GM10248 (cell line): ENCODE results near the gene EXOG.

Experiments
- CTCF ChIA-PET: fragments of 300-600 bp; sonication (Branson Sonifier 250); formaldehyde crosslinking; extraction: SDS; loops from one replicate; lab custom pipeline; 2021; ENCODE audit warnings: antibody characterized with exemption; lab: Yijun Ruan, JAX
- POLR2A ChIA-PET: fragments of 350-650 bp; sonication (Branson Sonifier 250); formaldehyde crosslinking; extraction: SDS; loops from one replicate; lab custom pipeline; 2020; ENCODE audit warnings: antibody characterized with exemption; lab: Yijun Ruan, JAX
- DNase-seq: peaks from one replicate; pipeline ENCODE4 v3.0.0; 2012; ENCODE audit errors: extremely low spot score
- CTCF ChIP-seq: IDR thresholded peaks from 2 replicates; pipeline ENCODE4 v1.5.1; 2012; ENCODE audit warnings: mild to moderate bottlenecking, low read depth; ENCODE audit errors: extremely low read depth, missing control alignments, control extremely low read depth

EXOG gene

GRCh38 chr3:38555149-38555840 is 59.2 kb downstream of the EXOG start:
- TF ChIP-seq CTCF = no peak
- POLR2A ChIA-PET = no interaction called here
- CTCF ChIA-PET = interaction anchor here (1.5 kb wide), 2 partner anchors 11 to 20 kb away, joined by 3 read pairs; no protein-coding TSS in a partner anchor

GRCh38 chr3:38555926-38556325 is 59.8 kb downstream of the EXOG start:
- ChIA-PET CTCF (interaction anchor here (1.5 kb wide), 1 partner anchor 20 kb away, joined by 3 read pairs; no protein-coding TSS in a partner anchor), POLR2A (no interaction called here)
- no peak for DNase-seq
- no peak for TF ChIP-seq CTCF

More at GRCh38 chr3:38555149-38555840, 59.2 kb downstream of the EXOG start:
- no peak for DNase-seq

- TF ChIP-seq CTCF = no peak
- ChIA-PET CTCF (interaction anchor here (1.5 to 1.8 kb wide), 3 partner anchors 19 to 50 kb away, joined by 3 to 11 read pairs (median 4); no protein-coding TSS in a partner anchor), POLR2A (no interaction called here)
- no peak for DNase-seq
Observed at GRCh38 chr3:38556640-38557358, 60.7 kb downstream of the EXOG start.

GRCh38 chr3:38558864-38559263 is 62.7 kb downstream of the EXOG start:
- POLR2A ChIA-PET = no interaction called here
- TF ChIP-seq CTCF = no peak
- no peak for DNase-seq
- CTCF ChIA-PET = interaction anchor here (0.9 to 2.1 kb wide), 3 partner anchors 8 to 38 kb away, joined by 4 to 11 read pairs (median 5); no protein-coding TSS in a partner anchor

- DNase-seq = no peak
- ChIA-PET CTCF (interaction anchor here (1.3 kb wide), 1 partner anchor 38 kb away, joined by 3 read pairs; no protein-coding TSS in a partner anchor), POLR2A (no interaction called here)
- no peak for TF ChIP-seq CTCF
Observed at GRCh38 chr3:38560284-38560683, 64.1 kb downstream of the EXOG start.

GRCh38 chr3:38560996-38561717 is 65.0 kb downstream of the EXOG start:
- DNase-seq = no peak
- CTCF ChIA-PET = interaction anchor here (0.9 to 1.3 kb wide), 3 partner anchors 39 to 90 kb away, joined by 3 read pairs; no protein-coding TSS in a partner anchor
- POLR2A ChIA-PET = no interaction called here
- TF ChIP-seq CTCF = no peak
